PC-3 (cell line): ENCODE results near the gene CHMP4B. TPM values are rescaled to one million over a fixed set of nuclear protein-coding genes. Genes with fewer than 3 reads are reported as not detected.

ENCODE experiments used
- ATAC-seq: fragments of 200-7000 bp; cut with Tn5 transposase; 2 replicates; pipeline ENCODE4 v1.9.1; 2020; ENCODE audit warnings: mild to moderate bottlenecking, moderate library complexity
- BruUV-seq: library from RNA; stranded (reverse); fragments of 400-500 nt; replicated peaks from 2 replicates; lab custom pipeline; 2021; lab: Mats Ljungman, UMichigan
- CTCF ChIA-PET: fragments of 300-600 bp; sonication (Branson Sonifier 250); formaldehyde crosslinking; loops from one replicate; lab custom pipeline; 2022; ENCODE audit warnings: antibody characterized with exemption; lab: Charles Lee
- POLR2A ChIA-PET: fragments of 300-600 bp; sonication (Branson Sonifier 250); formaldehyde crosslinking; loops from one replicate; lab custom pipeline; 2022; ENCODE audit warnings: antibody characterized with exemption; ENCODE audit not compliant: unreplicated experiment; lab: Charles Lee
- DNase-seq: peaks from one replicate; pipeline ENCODE4 v3.0.0-alpha.2; 2015
- H2AFZ ChIP-seq: fragments of 300-600 bp; sonication (generic); 2 replicates; pipeline ENCODE4 v1.6.0; 2016; ENCODE audit warnings: antibody characterized with exemption, low read length
- H3F3A ChIP-seq: fragments of 300-600 bp; sonication (generic); one replicate; pipeline ENCODE4 v1.6.0; 2017; ENCODE audit warnings: antibody characterized with exemption, low read length, control low read depth, mild to moderate bottlenecking; ENCODE audit not compliant: unreplicated experiment
- H3K27ac ChIP-seq: fragments of 300-600 bp; sonication (generic); 2 replicates; pipeline ENCODE4 v1.5.1; 2016; ENCODE audit warnings: mild to moderate bottlenecking, low read length
- H3K27me3 ChIP-seq: fragments of 300-600 bp; sonication (generic); 2 replicates; pipeline ENCODE4 v1.6.1; 2016; ENCODE audit warnings: low read length, mixed read lengths
- H3K36me3 ChIP-seq: fragments of 300-600 bp; sonication (generic); 2 replicates; pipeline ENCODE4 v1.6.1; 2016; ENCODE audit warnings: low read depth, mixed run types, low read length, mixed read lengths
- H3K4me1 ChIP-seq: fragments of 300-600 bp; sonication (generic); 2 replicates; pipeline ENCODE4 v1.5.1; 2016; ENCODE audit warnings: low read length; ENCODE audit not compliant: insufficient read depth
- H3K4me2 ChIP-seq: fragments of 300-600 bp; sonication (generic); 2 replicates; pipeline ENCODE4 v1.6.0; 2016; ENCODE audit warnings: low read length
- H3K4me3 ChIP-seq: fragments of 300-600 bp; sonication (generic); 2 replicates; pipeline ENCODE4 v1.5.1; 2016; ENCODE audit warnings: mild to moderate bottlenecking, low read length, mixed read lengths
- H3K79me2 ChIP-seq: fragments of 300-600 bp; sonication (generic); 2 replicates; pipeline ENCODE4 v1.6.1; 2017; ENCODE audit warnings: low read length, mixed read lengths
- H3K9ac ChIP-seq: fragments of 300-600 bp; sonication (generic); 2 replicates; pipeline ENCODE4 v1.6.0; 2016; ENCODE audit warnings: mild to moderate bottlenecking, low read length
- H3K9me2 ChIP-seq: fragments of 300-600 bp; sonication (generic); replicated peaks from 2 replicates; pipeline ENCODE4 v1.6.1; 2016; ENCODE audit warnings: mixed run types, low read length, mixed read lengths
- H3K9me3 ChIP-seq: fragments of 300-600 bp; sonication (generic); 2 replicates; pipeline ENCODE4 v1.6.1; 2016; ENCODE audit warnings: low read length, mixed read lengths
- H4K20me1 ChIP-seq: fragments of 300-600 bp; sonication (generic); 2 replicates; pipeline ENCODE4 v1.6.1; 2016; ENCODE audit warnings: low read length, mixed read lengths
- CTCF ChIP-seq: fragments of 300-600 bp; sonication (generic); conservative IDR thresholded peaks from 2 replicates; pipeline ENCODE4 v1.5.1; 2017; ENCODE audit warnings: antibody characterized with exemption, low read depth, mild to moderate bottlenecking, low read length
- EZH2 ChIP-seq: fragments of 300-600 bp; sonication (generic); IDR thresholded peaks from one replicate; pipeline ENCODE4 v1.6.1; 2017; ENCODE audit warnings: antibody characterized with exemption, mild to moderate bottlenecking, low read length; ENCODE audit not compliant: unreplicated experiment
- EZH2phosphoT487 ChIP-seq: fragments of 300-600 bp; sonication (generic); IDR thresholded peaks from 2 replicates; pipeline ENCODE4 v1.6.1; 2018; ENCODE audit warnings: mild to moderate bottlenecking, antibody characterized with exemption, low read length, borderline replicate concordance
- intact Hi-C: fragments of 100-400 bp; cut with micrococcal nuclease; formaldehyde crosslinking; loops from 2 replicates; pipeline ENCODE4 v1.9.0; 2023
- total RNA-seq: library from RNA; depleted of rRNA; stranded (reverse); fragments of >200 nt; gene quantifications from 2 replicates; pipeline ENCODE4 v1.2.3, GENCODE V29; 2014

The CHMP4B gene
- total RNA-seq, 1 experiment from 2014 or later, result 68.8 TPM

DNA sequence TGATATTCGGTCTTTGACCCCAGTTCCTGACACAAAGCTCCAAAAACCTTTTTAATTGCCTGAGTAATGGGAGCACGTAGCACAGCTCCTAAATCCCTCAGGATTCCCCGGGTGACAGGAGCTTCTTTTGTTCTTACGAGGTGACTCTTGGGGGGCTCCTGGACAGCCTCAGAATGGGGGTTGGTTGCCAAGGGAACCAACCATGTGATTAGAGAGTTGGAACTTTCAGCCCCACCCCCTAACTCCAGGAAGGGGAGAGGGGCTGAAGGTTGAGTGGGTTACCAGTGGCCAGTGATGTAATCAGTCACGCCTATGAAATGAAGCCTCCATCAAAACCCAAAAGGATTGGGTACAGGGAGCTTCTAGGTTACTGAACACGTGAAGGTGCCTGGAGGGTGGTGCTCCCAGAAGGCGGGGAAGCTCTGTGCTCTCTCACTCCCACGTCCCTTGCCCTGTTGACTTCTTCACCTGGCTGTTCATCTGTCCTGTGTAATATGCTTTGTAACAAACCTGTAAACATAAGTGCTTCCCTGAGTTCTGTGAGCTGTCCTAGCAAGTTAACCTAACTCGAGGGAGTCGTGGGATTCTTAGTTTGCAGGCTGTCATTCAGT lies 89.5 kb downstream of the CHMP4B start:
- ChIA-PET POLR2A (no interaction called here), CTCF (no interaction called here)
- intact Hi-C loops, result no loop called here
- Histone ChIP-seq H3K4me3 (no peak overlapping the region), H3K36me3 (no peaks in the 10 kb centered on the region), H3K27me3 (peaks cover 7% of the 10 kb centered on the region; the same call in 1 of the 2 replicates), H3K9me3 (no peaks in the 10 kb centered on the region), H2AFZ (no peak overlapping the region), H3K27ac (no peak overlapping the region), H3K9ac (no peak overlapping the region), H3F3A (no peaks in the 10 kb centered on the region), H3K79me2 (no peaks in the 10 kb centered on the region), H3K9me2 (no peaks in the 10 kb centered on the region), H3K4me1 (no peaks in the 10 kb centered on the region), H3K4me2 (no peak overlapping the region), H4K20me1 (no peaks in the 10 kb centered on the region)
- no peak for DNase-seq
- TF ChIP-seq EZH2phosphoT487, result no peak
- TF ChIP-seq CTCF, result no peak
- no peak for TF ChIP-seq EZH2
- BruUV-seq, result no TSS peak
- ATAC-seq, result no peak

- Histone ChIP-seq H3K9me3 (no peaks in the 10 kb centered on the region), H3K9ac (no peak overlapping the region), H3K79me2 (no peaks in the 10 kb centered on the region), H3K4me2 (no peak overlapping the region), H4K20me1 (no peaks in the 10 kb centered on the region), H3K27ac (no peak overlapping the region), H3K36me3 (no peaks in the 10 kb centered on the region), H3K4me3 (no peak overlapping the region), H3K27me3 (peaks cover 2% of the 10 kb centered on the region; the same call in 1 of the 2 replicates), H2AFZ (no peak overlapping the region), H3F3A (no peaks in the 10 kb centered on the region), H3K9me2 (no peaks in the 10 kb centered on the region), H3K4me1 (no peaks in the 10 kb centered on the region)
- DNase-seq (no peak), ATAC-seq (no peak)
- no TSS peak for BruUV-seq
- ChIA-PET POLR2A (no interaction called here), CTCF (no interaction called here)
- TF ChIP-seq EZH2, result no peak
- no peak for TF ChIP-seq EZH2phosphoT487
- TF ChIP-seq CTCF, result no peak
- intact Hi-C loops, result no loop called here
Observed at GRCh38 chr20:33901132-33901523, 90.0 kb downstream of the CHMP4B start.

DNA sequence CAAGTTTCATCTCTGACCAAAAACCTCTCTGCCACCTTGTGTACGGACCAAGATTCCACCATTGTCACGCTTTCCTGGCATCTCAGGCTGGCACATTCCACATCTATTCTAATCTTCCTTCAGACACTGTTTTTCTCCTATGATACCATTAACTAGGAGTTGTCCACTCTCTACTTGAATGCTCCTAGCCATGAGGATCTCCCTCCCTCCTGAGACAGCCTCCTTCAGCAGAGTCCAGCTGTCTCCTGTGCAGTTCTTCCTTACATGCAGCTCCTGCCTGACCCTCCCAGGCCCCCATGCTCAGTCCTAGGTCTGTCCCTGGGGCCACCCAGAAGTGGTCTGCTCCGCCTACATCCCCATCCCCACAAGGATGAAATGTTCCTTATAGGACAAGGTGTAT lies 90.9 kb downstream of the CHMP4B start:
- Histone ChIP-seq H3K4me2 (no peak overlapping the region), H3K79me2 (no peaks in the 10 kb centered on the region), H3K9me3 (no peaks in the 10 kb centered on the region), H3K4me3 (no peak overlapping the region), H3K36me3 (no peaks in the 10 kb centered on the region), H3K27ac (no peak overlapping the region), H3K4me1 (no peaks in the 10 kb centered on the region), H3F3A (no peaks in the 10 kb centered on the region), H3K27me3 (no peaks in the 10 kb centered on the region), H3K9me2 (no peaks in the 10 kb centered on the region), H3K9ac (no peak overlapping the region), H2AFZ (no peak overlapping the region), H4K20me1 (no peaks in the 10 kb centered on the region)
- no peak for ATAC-seq
- ChIA-PET POLR2A (no interaction called here), CTCF (interaction anchor here (0.6 kb wide), 1 partner anchor 93 kb away, joined by 10 read pairs; no protein-coding TSS in a partner anchor)
- TF ChIP-seq CTCF (no peak), EZH2 (no peak), EZH2phosphoT487 (no peak)
- DNase-seq, result no peak
- intact Hi-C loops, result no loop called here
- BruUV-seq, result no TSS peak
